Measurements from ENCODE around the gene WDR33.

The WDR33 gene

GRCh38 chr2:127678991-127679390, 132.0 kb downstream of the WDR33 start:
- no peaks in the 10 kb centered on the region for H3K36me3 ChIP-seq (ENCODE audit: control insufficient read depth in 2 of 2, insufficient read depth in 1 of 2, low read length in 2 of 2)
- TF ChIP-seq, protein P1, sequence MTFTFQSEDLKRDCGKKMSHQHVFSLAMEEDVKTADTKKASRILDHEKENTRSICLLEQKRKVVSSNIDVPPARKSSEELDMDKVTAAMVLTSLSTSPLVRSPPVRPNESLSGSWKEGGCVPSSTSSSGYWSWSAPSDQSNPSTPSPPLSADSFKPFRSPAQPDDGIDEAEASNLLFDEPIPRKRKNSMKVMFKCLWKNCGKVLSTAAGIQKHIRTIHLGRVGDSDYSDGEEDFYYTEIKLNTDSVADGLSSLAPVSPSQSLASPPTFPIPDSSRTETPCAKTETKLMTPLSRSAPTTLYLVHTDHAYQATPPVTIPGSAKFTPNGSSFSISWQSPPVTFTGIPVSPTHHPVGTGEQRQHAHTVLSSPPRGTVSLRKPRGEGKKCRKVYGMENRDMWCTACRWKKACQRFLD (tag by site-specific recombination; IDR thresholded peaks at IDR 0.05): no peak
- TF ChIP-seq ZNF768 (tag by site-specific recombination; IDR thresholded peaks at IDR 0.05) (no peak), SETDB1 (IDR thresholded peaks at IDR 0.05; ENCODE audit: insufficient read length, low read length) (no peak), RBAK (tag by site-specific recombination; IDR thresholded peaks at IDR 0.05) (no peak), GLI4 (tag by site-specific recombination; IDR thresholded peaks at IDR 0.05) (no peak), YY2 (tag by site-specific recombination; IDR thresholded peaks at IDR 0.05) (no peak), ZNF623 (tag by site-specific recombination; IDR thresholded peaks at IDR 0.05) (no peak), OVOL3 (tag by site-specific recombination; IDR thresholded peaks at IDR 0.05) (no peak), ZNF580 (tag by site-specific recombination; IDR thresholded peaks at IDR 0.05) (no peak), ZNF391 (tag by site-specific recombination; IDR thresholded peaks at IDR 0.05; ENCODE audit: borderline replicate concordance, low read depth) (no peak), PRDM1 (tag by site-specific recombination; IDR thresholded peaks at IDR 0.05) (no peak), ZNF600 (tag by site-specific recombination; IDR thresholded peaks at IDR 0.05) (no peak), MZF1 (tag by site-specific recombination; IDR thresholded peaks at IDR 0.05; ENCODE audit: borderline replicate concordance) (no peak), GLI2 (tag by site-specific recombination; IDR thresholded peaks at IDR 0.05; ENCODE audit: borderline replicate concordance, low read depth) (no peak)
- TF ChIP-seq, protein P2, sequence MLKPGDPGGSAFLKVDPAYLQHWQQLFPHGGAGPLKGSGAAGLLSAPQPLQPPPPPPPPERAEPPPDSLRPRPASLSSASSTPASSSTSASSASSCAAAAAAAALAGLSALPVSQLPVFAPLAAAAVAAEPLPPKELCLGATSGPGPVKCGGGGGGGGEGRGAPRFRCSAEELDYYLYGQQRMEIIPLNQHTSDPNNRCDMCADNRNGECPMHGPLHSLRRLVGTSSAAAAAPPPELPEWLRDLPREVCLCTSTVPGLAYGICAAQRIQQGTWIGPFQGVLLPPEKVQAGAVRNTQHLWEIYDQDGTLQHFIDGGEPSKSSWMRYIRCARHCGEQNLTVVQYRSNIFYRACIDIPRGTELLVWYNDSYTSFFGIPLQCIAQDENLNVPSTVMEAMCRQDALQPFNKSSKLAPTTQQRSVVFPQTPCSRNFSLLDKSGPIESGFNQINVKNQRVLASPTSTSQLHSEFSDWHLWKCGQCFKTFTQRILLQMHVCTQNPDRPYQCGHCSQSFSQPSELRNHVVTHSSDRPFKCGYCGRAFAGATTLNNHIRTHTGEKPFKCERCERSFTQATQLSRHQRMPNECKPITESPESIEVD (tag by site-specific recombination; IDR thresholded peaks at IDR 0.05): no peak
- TF ChIP-seq, protein P3, sequence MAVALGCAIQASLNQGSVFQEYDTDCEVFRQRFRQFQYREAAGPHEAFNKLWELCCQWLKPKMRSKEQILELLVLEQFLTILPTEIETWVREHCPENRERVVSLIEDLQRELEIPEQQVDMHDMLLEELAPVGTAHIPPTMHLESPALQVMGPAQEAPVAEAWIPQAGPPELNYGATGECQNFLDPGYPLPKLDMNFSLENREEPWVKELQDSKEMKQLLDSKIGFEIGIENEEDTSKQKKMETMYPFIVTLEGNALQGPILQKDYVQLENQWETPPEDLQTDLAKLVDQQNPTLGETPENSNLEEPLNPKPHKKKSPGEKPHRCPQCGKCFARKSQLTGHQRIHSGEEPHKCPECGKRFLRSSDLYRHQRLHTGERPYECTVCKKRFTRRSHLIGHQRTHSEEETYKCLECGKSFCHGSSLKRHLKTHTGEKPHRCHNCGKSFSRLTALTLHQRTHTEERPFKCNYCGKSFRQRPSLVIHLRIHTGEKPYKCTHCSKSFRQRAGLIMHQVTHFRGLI (tag by site-specific recombination; IDR thresholded peaks at IDR 0.05): no peak
- TF ChIP-seq, protein P4, sequence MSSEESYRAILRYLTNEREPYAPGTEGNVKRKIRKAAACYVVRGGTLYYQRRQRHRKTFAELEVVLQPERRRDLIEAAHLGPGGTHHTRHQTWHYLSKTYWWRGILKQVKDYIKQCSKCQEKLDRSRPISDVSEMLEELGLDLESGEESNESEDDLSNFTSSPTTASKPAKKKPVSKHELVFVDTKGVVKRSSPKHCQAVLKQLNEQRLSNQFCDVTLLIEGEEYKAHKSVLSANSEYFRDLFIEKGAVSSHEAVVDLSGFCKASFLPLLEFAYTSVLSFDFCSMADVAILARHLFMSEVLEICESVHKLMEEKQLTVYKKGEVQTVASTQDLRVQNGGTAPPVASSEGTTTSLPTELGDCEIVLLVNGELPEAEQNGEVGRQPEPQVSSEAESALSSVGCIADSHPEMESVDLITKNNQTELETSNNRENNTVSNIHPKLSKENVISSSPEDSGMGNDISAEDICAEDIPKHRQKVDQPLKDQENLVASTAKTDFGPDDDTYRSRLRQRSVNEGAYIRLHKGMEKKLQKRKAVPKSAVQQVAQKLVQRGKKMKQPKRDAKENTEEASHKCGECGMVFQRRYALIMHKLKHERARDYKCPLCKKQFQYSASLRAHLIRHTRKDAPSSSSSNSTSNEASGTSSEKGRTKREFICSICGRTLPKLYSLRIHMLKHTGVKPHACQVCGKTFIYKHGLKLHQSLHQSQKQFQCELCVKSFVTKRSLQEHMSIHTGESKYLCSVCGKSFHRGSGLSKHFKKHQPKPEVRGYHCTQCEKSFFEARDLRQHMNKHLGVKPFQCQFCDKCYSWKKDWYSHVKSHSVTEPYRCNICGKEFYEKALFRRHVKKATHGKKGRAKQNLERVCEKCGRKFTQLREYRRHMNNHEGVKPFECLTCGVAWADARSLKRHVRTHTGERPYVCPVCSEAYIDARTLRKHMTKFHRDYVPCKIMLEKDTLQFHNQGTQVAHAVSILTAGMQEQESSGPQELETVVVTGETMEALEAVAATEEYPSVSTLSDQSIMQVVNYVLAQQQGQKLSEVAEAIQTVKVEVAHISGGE (tag by site-specific recombination; conservative IDR thresholded peaks at IDR 0.05; ENCODE audit: low read depth): no peak
- TF ChIP-seq, protein P5, sequence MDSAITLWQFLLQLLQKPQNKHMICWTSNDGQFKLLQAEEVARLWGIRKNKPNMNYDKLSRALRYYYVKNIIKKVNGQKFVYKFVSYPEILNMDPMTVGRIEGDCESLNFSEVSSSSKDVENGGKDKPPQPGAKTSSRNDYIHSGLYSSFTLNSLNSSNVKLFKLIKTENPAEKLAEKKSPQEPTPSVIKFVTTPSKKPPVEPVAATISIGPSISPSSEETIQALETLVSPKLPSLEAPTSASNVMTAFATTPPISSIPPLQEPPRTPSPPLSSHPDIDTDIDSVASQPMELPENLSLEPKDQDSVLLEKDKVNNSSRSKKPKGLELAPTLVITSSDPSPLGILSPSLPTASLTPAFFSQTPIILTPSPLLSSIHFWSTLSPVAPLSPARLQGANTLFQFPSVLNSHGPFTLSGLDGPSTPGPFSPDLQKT (IDR thresholded peaks at IDR 0.05; ENCODE audit: borderline replicate concordance, low read depth, low read length): no peak
- TF ChIP-seq, protein P6, sequence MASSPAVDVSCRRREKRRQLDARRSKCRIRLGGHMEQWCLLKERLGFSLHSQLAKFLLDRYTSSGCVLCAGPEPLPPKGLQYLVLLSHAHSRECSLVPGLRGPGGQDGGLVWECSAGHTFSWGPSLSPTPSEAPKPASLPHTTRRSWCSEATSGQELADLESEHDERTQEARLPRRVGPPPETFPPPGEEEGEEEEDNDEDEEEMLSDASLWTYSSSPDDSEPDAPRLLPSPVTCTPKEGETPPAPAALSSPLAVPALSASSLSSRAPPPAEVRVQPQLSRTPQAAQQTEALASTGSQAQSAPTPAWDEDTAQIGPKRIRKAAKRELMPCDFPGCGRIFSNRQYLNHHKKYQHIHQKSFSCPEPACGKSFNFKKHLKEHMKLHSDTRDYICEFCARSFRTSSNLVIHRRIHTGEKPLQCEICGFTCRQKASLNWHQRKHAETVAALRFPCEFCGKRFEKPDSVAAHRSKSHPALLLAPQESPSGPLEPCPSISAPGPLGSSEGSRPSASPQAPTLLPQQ (tag by site-specific recombination; IDR thresholded peaks at IDR 0.05): no peak
- H3K4me3 ChIP-seq (ENCODE audit: low read depth, low read length): no peak overlapping the region
- ChIA-PET POLR2A (no interaction called here), CTCF (no interaction called here)
- no peak overlapping the region for H3K27ac ChIP-seq (ENCODE audit: extremely low read depth, low read depth, low read length)
- no peaks in the 10 kb centered on the region for H3K4me1 ChIP-seq (ENCODE audit: control insufficient read depth, insufficient read depth, low read length)
- H3K9me3 ChIP-seq (ENCODE audit: control insufficient read depth, insufficient read depth, low read depth, low read length): no peaks in the 10 kb centered on the region

Measured in HEK293 (cell line).